Stimulated activated CD4-positive, alpha-beta T cell treated with anti-CD3 and anti-CD28 coated beads, TNF-alpha, amount 100 ng/mL, for 48 hours (primary cell): ENCODE data around the gene ARHGAP18.

ENCODE experiments used
- DNase-seq, 3 donors: peaks; one replicate each; pipeline ENCODE4 v3.0.0-alpha.2; 2020; ENCODE audit warnings: low read depth in 3 of 3

Gene ARHGAP18

GRCh38 chr6:129615496-129615895 is 94.5 kb downstream of the ARHGAP18 start:
- no peak for DNase-seq

- no peak for DNase-seq
Measured at GRCh38 chr6:129615020-129615419, 95.0 kb downstream of the ARHGAP18 start.

- no peak for DNase-seq
Measured at GRCh38 chr6:129614464-129614863, 95.5 kb downstream of the ARHGAP18 start.

- no peak for DNase-seq
Measured at GRCh38 chr6:129612440-129612839, 97.5 kb downstream of the ARHGAP18 start.

- no peak for DNase-seq
Measured at GRCh38 chr6:129609635-129610034, 100.3 kb downstream of the ARHGAP18 start.

- no peak for DNase-seq
Measured at GRCh38 chr6:129608886-129609537, 101.0 kb downstream of the ARHGAP18 start.

GRCh38 chr6:129607581-129608186 is 102.3 kb downstream of the ARHGAP18 start:
- no peak for DNase-seq

- no peak for DNase-seq
Measured at GRCh38 chr6:129606664-129607063, 103.3 kb downstream of the ARHGAP18 start.

- DNase-seq = no peak
Measured at GRCh38 chr6:129605967-129606366, 104.0 kb downstream of the ARHGAP18 start.

- no peak for DNase-seq
Measured at GRCh38 chr6:129605095-129605494, 104.9 kb downstream of the ARHGAP18 start.

- DNase-seq = no peak
Measured at GRCh38 chr6:129604321-129604720, 105.7 kb downstream of the ARHGAP18 start.

- DNase-seq = no peak
Measured at GRCh38 chr6:129603741-129604140, 106.2 kb downstream of the ARHGAP18 start.

- no peak for DNase-seq
Measured at GRCh38 chr6:129601323-129601722, 108.7 kb downstream of the ARHGAP18 start.

- DNase-seq = no peak
Measured at GRCh38 chr6:129599467-129599866, 110.5 kb downstream of the ARHGAP18 start.

GRCh38 chr6:129598244-129599187 is 111.5 kb downstream of the ARHGAP18 start:
- DNase-seq = no peak

- no peak for DNase-seq
Measured at GRCh38 chr6:129597023-129597713, 112.8 kb downstream of the ARHGAP18 start.

GRCh38 chr6:129596522-129596921 is 113.5 kb downstream of the ARHGAP18 start:
- no peak for DNase-seq

GRCh38 chr6:129593233-129593564 is 116.8 kb downstream of the ARHGAP18 start:
- no peak for DNase-seq

GRCh38 chr6:129592516-129593232 is 117.3 kb downstream of the ARHGAP18 start:
- DNase-seq = peak in 1 of 3 donors; percentile 18

GRCh38 chr6:129590408-129591022 is 119.5 kb downstream of the ARHGAP18 start:
- DNase-seq = no peak

GRCh38 chr6:129586815-129587214 is 123.2 kb downstream of the ARHGAP18 start:
- no peak for DNase-seq
